HG03571 (cell line): Measurements from ENCODE around the gene ENPP3.

ENCODE experiments used
- ATAC-seq: cut with Tn5 transposase; IDR thresholded peaks from one replicate; pipeline ENCODE4 v1.9.1; 2021; ENCODE audit not compliant: unreplicated experiment

Gene ENPP3

DNA sequence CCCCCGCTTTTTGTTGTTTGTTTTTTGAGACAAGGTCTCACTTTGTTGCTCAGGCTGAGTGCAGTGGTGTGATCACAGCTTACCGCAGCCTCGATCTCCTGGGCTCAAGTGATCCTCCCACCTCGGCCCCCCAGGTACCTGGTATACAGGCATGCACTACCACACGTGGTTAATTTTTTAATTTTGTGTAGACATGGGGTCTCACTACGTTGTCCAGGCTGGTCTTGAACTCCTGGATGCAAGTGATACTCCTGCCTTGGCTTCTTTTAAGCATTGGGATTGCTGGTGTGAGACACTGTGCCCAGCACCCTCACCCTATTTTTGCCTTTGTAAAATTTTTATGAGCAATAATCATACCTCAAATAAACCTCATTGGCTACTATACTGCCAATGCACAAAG lies 5.5 kb downstream of the ENPP3 start:
- no peak for ATAC-seq

DNA sequence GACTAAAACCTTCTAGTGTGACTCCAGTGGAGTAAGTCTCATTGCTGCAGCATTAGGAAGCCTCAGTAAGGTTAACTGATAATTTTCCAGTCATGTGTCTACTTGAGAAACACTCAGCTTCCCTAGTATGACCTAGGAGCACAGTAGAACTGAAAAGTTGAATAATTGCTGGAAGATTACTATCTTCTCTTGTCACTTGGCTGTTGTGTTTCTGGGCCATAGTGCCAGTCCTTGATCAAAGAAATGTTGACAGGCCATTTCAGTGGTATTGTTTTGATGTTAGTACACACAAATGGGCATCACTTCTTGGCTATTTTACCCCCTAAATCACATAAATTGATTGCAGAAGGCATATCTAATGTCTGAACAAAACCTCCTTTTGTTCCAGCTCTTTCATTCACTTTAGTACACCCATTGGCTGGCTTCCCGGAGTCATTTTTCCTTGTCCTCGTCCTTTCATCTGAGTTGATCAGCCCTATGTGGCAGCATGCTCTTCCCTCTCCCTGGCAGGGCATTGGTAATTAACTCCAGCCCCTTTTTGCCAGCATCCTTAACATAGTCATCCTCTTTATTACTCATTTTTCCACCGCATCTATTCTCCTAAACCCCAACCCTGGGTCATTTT lies 6.0 kb downstream of the ENPP3 start:
- ATAC-seq, result no peak

- ATAC-seq, result no peak
Measured at GRCh38 chr6:131643855-131644460, 6.9 kb downstream of the ENPP3 start.

DNA sequence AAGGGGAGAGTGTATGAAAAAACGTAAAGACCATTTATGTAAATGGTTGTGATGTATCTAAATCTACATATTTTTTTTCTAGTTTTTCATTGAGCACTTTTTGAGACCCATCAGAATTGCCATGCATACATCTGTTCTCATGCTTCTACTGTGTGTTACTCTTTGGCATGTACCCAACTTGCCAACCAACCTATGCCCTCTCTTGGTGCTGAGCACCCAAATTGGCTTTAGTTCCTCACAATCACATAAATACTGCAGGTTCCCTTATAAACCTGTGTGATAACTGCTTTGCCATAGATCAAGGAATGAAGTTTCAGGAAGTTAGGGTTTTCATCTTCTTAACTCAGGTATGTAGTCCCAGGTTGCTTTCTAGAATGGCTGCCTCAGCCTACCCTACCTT lies 7.8 kb downstream of the ENPP3 start:
- ATAC-seq, result no peak

DNA sequence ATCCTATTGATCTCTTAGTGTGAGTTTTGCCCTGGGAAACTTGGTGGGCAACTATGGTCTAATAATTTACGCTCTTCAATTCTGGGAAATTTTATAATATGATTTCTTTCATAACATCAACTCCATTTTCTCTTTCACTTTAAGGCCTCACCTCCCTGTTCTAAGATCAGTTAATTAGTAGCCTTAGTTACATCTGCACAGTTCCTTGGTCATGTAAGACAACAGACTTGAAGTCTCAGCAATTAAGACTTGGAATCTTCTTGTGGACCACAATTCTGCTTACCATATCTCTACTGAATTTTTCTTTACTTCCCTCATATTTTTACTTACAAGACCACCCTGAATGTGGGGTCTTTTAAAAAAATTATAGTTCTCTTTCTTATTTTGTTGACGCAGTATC lies 8.7 kb downstream of the ENPP3 start:
- ATAC-seq, result no peak

GRCh38 chr6:131646249-131646670 lies 9.2 kb downstream of the ENPP3 start:
- no peak for ATAC-seq

- no peak for ATAC-seq
Measured at GRCh38 chr6:131651782-131652181, 14.7 kb downstream of the ENPP3 start.

GRCh38 chr6:131652472-131652871 lies 15.4 kb downstream of the ENPP3 start:
- no peak for ATAC-seq

- no peak for ATAC-seq
Measured at GRCh38 chr6:131654326-131654725, 17.2 kb downstream of the ENPP3 start.

- no peak for ATAC-seq
Measured at GRCh38 chr6:131655387-131655786, 18.3 kb downstream of the ENPP3 start.

DNA sequence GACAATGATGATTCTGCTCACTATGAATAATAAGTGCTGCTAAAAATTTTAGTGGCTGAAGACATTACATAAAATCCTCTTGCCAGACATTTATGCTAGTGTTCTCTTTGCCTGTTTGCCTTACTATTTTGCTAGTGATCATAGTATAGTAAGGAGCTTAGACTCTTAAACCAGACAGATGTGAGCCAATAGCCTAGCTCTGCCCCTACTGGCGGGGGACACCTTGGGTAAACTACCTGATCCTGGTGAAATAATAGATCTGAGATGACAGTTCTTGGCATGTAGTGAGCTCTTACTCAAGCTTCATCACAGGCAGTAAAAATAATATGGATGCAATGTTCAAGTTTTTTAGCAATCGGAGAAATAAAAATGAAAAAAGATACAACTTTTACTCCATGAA lies 18.8 kb downstream of the ENPP3 start:
- no peak for ATAC-seq

DNA sequence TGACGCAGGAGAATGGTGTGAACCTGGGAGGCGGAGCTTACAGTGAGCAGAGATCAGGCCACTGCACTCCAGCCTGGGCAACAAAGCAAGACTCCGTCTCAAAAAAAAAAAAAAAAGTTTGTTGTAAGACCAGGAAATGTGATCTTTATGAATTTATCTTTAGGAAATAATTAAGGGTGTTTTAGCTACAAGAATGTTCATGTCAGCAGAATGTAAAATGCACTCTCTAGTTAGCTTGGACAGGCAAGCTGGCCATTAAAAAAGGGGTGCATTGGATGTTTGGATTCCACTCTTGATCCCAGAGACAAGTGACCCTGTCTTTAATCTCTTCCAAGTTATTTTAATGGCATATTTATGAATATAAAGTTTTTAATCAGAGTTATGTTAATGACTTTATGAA lies 19.6 kb downstream of the ENPP3 start:
- no peak for ATAC-seq

DNA sequence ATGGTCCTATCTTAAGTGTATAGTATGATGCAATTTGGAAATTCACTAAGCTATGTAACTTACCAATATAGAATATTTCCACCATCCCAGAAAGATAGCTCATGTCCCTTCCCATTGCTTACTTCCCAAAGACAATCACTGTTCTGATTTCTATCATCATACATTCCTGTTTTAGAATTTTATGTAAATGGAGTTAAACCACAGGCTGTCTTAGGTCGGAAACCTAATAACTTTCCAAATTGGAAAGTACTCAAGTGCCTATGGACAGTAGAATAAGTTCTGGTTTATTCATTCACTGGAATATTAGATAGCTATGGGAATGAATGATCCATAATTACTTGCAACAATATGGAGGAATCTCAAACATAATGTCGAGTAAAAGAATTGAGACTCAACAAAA lies 20.1 kb downstream of the ENPP3 start:
- ATAC-seq, result no peak

GRCh38 chr6:131657630-131658111 lies 20.6 kb downstream of the ENPP3 start:
- ATAC-seq, result no peak

GRCh38 chr6:131658287-131658686 lies 21.2 kb downstream of the ENPP3 start:
- no peak for ATAC-seq

DNA sequence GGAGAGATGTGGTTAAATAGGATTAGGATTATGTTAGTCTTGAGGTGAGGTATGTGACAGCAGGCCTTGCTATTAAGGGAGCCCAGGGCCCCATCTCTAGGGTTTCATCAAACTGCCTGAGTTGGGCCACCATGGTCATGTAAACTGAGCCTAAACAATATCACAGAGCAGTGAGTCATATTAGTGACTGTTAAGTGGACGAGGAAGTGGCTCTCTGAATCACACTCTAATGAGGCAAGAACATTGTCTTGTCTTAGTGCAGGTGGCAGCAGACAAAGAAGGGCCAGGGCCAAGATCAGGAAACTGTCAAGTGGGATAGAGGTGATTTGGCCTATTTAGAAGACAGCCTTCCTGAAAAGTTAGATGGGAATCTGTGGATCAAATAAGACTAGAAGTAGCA lies 23.1 kb downstream of the ENPP3 start:
- no peak for ATAC-seq

DNA sequence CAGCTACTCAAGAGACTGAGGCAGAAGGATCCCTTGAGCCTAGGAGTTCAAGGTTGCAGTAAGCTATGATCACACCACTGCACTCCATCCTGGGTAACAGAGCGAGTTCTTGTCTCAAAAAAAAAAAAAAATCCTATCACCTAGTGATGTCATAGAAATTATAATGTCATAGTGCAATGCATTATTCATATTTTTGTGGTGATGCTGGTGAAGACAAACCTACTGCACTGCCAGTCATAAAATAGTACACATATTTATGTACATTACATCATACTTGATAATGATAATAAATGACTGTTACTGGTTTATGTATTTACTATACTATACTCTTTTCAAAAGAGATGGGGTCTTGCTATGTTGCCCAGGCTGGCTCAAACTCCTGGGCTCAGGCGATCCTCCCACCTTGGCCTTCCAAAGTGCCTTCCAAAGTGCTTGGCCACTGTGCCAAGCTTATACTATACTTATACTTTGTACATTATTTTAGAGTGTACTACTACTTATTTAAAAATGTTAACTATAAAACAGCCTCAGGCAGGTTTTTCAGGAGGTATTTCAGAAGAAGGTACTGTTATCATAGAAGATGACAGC lies 26.6 kb downstream of the ENPP3 start:
- no peak for ATAC-seq

GRCh38 chr6:131669891-131670290 lies 32.8 kb downstream of the ENPP3 start:
- no peak for ATAC-seq

GRCh38 chr6:131673184-131673583 lies 36.1 kb downstream of the ENPP3 start:
- ATAC-seq, result no peak

DNA sequence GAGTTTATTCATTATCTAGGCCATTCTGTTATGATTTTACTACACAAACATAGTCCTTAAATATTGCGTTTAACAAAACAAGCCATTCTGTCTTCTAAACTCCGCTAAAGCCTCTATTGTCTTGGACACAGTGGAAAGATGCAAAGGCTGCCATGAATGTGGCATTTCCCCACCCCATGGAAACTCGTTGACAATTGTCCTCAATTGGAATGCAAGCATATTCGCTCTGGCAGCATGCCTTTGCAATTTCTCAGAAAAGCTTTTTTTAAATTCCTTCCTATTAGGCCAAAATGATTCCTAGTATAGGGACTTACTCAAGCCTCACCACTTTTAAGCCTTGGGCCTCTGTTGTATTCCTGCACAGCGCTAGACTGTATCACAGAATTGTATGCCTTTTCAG lies 41.3 kb downstream of the ENPP3 start:
- ATAC-seq, result no peak

- no peak for ATAC-seq
Measured at GRCh38 chr6:131680868-131681267, 43.8 kb downstream of the ENPP3 start.

- no peak for ATAC-seq
Measured at GRCh38 chr6:131681585-131681984, 44.5 kb downstream of the ENPP3 start.

GRCh38 chr6:131682442-131682841 lies 45.3 kb downstream of the ENPP3 start:
- no peak for ATAC-seq
